OCI-LY3 (cell line): Measurements from ENCODE around the gene DMRT1.
A peak's percentile ranks its signal among the peaks of the same experiment; 100 is the strongest.

ENCODE experiments used
- H2AFZ ChIP-seq: fragments of 200-600, 300-600 bp; shearing (Covaris generic); 2 replicates; pipeline ENCODE4 v1.6.0; 2014; ENCODE audit warnings: antibody characterized with exemption, low read depth, low read length
- H3K27ac ChIP-seq: fragments of 200-600, 300-600 bp; sonication (generic); 2 replicates; pipeline ENCODE4 v1.5.1; 2014; ENCODE audit warnings: mild to moderate bottlenecking, low read length, moderate library complexity, mixed read lengths
- H3K27me3 ChIP-seq: fragments of 200-600, 300-600 bp; sonication (generic); 2 replicates; pipeline ENCODE4 v1.6.1; 2014; ENCODE audit warnings: low read depth, low read length, mixed read lengths
- H3K36me3 ChIP-seq: fragments of 200-600, 300-600 bp; sonication (generic); replicated peaks from 2 replicates; pipeline ENCODE3; 2014; ENCODE audit warnings: low read depth, low read length, mixed read lengths
- H3K4me1 ChIP-seq: fragments of 300-600, 200-600 bp; sonication (generic); 2 replicates; pipeline ENCODE4 v1.6.1; 2014; ENCODE audit warnings: low read length, mixed read lengths
- H3K4me2 ChIP-seq: fragments of 200-600, 300-600 bp; sonication (generic); 2 replicates; pipeline ENCODE4 v1.6.1; 2014; ENCODE audit warnings: low read length, mixed read lengths
- H3K4me3 ChIP-seq: fragments of 300-600, 200-600 bp; sonication (generic); 2 replicates; pipeline ENCODE4 v1.5.1; 2014; ENCODE audit warnings: antibody characterized with exemption, mild to moderate bottlenecking, low read length, moderate library complexity
- H3K79me2 ChIP-seq: fragments of 300-600, 200-600 bp; shearing (Covaris generic); 2 replicates; pipeline ENCODE4 v1.6.1; 2014; ENCODE audit warnings: mild to moderate bottlenecking, low read length, mixed read lengths
- H3K9ac ChIP-seq: fragments of 300-600, 200-600 bp; shearing (Covaris generic); 2 replicates; pipeline ENCODE4 v1.6.0; 2014; ENCODE audit warnings: mild to moderate bottlenecking, low read length, moderate library complexity
- H3K9me3 ChIP-seq: fragments of 200-600, 300-600 bp; shearing (Covaris generic); 2 replicates; pipeline ENCODE4 v1.6.1; 2014; ENCODE audit warnings: low read length, mixed read lengths; ENCODE audit not compliant: insufficient read depth
- H4K20me1 ChIP-seq: fragments of 200-600, 300-600 bp; sonication (generic); 2 replicates; pipeline ENCODE4 v1.6.1; 2016; ENCODE audit warnings: low read length, mixed read lengths; ENCODE audit not compliant: insufficient read depth
- EZH2phosphoT487 ChIP-seq: fragments of 200-600 bp; shearing (Covaris generic); IDR thresholded peaks from 2 replicates; pipeline ENCODE4 v1.6.1; 2018; ENCODE audit warnings: antibody characterized with exemption, mixed run types, low read depth
- TF ChIP-seq, protein P1 (sequence below): fragments of 200-600, 300-600 bp; sonication (generic); IDR thresholded peaks from 2 replicates; pipeline ENCODE4 v1.5.1; 2014; ENCODE audit warnings: antibody characterized with exemption, low read length, low read depth

The DMRT1 gene

DNA sequence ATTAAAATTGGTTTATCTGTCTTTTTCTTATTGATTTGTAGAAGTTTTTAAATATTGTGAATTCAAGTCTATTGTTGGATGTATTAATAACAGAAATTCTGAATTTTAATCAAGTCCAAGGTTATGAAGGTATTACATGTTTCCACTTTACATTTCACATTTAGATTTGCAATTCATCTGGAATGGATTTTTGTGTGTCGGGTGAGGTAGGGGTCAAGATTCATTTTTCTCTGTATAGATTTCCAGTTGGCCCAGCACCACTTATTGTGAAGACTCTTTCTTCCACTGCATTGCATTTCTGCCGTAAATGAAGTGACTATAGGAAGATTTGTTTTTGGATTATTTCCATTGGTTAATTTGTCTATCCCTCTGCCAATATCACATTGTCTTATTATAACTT is 173.1 kb downstream of the DMRT1 start:
- Histone ChIP-seq H3K4me1 (no peaks in the 10 kb centered on the region; the same call in 1 of the 2 replicates), H3K79me2 (no peaks in the 10 kb centered on the region), H4K20me1 (no peaks in the 10 kb centered on the region), H3K27me3 (no peaks in the 10 kb centered on the region), H3K4me2 (no peak overlapping the region), H3K36me3 (no peaks in the 10 kb centered on the region), H3K27ac (no peak overlapping the region), H2AFZ (no peak overlapping the region), H3K9ac (no peak overlapping the region), H3K4me3 (no peak overlapping the region), H3K9me3 (no peaks in the 10 kb centered on the region)
- TF ChIP-seq EZH2phosphoT487: no peak
- TF ChIP-seq, protein P1, sequence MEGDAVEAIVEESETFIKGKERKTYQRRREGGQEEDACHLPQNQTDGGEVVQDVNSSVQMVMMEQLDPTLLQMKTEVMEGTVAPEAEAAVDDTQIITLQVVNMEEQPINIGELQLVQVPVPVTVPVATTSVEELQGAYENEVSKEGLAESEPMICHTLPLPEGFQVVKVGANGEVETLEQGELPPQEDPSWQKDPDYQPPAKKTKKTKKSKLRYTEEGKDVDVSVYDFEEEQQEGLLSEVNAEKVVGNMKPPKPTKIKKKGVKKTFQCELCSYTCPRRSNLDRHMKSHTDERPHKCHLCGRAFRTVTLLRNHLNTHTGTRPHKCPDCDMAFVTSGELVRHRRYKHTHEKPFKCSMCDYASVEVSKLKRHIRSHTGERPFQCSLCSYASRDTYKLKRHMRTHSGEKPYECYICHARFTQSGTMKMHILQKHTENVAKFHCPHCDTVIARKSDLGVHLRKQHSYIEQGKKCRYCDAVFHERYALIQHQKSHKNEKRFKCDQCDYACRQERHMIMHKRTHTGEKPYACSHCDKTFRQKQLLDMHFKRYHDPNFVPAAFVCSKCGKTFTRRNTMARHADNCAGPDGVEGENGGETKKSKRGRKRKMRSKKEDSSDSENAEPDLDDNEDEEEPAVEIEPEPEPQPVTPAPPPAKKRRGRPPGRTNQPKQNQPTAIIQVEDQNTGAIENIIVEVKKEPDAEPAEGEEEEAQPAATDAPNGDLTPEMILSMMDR: no peak

DNA sequence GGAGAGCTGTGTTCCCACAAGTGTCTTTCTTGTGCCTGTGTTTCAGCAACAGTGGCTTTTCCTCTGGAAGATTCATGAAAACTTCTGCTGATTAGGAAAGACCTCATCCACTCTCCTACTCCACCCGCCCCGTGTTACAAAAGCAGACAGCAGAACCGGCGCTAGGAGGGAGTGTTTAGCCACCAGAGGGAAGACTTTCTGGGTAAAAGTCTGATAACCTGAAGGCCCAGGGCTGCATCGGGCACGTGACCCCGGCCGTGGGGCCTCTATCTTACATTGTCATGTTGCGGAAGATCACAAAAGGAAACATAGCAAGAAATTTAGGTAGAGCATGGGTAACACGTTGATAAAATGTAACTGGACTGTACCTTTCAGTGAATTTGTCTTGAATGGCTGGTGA is 176.6 kb downstream of the DMRT1 start:
- Histone ChIP-seq H2AFZ (peak overlapping the region; percentile 56; the same call in 1 of the 2 replicates), H3K4me1 (no peaks in the 10 kb centered on the region; the same call in 1 of the 2 replicates), H3K27ac (no peak overlapping the region), H3K79me2 (no peaks in the 10 kb centered on the region), H3K4me2 (peak overlapping the region; percentile 38), H3K4me3 (peak overlapping the region; percentile 8; the same call in 1 of the 2 replicates), H3K27me3 (peaks cover 3% of the 10 kb centered on the region), H4K20me1 (no peaks in the 10 kb centered on the region), H3K36me3 (no peaks in the 10 kb centered on the region), H3K9me3 (no peaks in the 10 kb centered on the region), H3K9ac (no peak overlapping the region)
- no peak for TF ChIP-seq EZH2phosphoT487
- TF ChIP-seq, protein P1: peak; percentile 72
